ENCODE results near the gene CTSA. TPM values are rescaled to one million over a fixed set of nuclear protein-coding genes. Genes with fewer than 3 reads are reported as not detected.

Gene CTSA
- total RNA-seq, 4 donors from 2014 or later, result 79.1 to 164 (median 109) TPM

- TF ChIP-seq, protein P1, sequence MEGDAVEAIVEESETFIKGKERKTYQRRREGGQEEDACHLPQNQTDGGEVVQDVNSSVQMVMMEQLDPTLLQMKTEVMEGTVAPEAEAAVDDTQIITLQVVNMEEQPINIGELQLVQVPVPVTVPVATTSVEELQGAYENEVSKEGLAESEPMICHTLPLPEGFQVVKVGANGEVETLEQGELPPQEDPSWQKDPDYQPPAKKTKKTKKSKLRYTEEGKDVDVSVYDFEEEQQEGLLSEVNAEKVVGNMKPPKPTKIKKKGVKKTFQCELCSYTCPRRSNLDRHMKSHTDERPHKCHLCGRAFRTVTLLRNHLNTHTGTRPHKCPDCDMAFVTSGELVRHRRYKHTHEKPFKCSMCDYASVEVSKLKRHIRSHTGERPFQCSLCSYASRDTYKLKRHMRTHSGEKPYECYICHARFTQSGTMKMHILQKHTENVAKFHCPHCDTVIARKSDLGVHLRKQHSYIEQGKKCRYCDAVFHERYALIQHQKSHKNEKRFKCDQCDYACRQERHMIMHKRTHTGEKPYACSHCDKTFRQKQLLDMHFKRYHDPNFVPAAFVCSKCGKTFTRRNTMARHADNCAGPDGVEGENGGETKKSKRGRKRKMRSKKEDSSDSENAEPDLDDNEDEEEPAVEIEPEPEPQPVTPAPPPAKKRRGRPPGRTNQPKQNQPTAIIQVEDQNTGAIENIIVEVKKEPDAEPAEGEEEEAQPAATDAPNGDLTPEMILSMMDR (IDR thresholded peaks at IDR 0.05; ENCODE audit: low read depth), result no peak
Measured at GRCh38 chr20:45919542-45920399, 28.6 kb downstream of the CTSA start.

- TF ChIP-seq, protein P1 (IDR thresholded peaks at IDR 0.05; ENCODE audit: low read depth), result no peak
Measured at GRCh38 chr20:45920462-45921336, 29.6 kb downstream of the CTSA start.

DNA sequence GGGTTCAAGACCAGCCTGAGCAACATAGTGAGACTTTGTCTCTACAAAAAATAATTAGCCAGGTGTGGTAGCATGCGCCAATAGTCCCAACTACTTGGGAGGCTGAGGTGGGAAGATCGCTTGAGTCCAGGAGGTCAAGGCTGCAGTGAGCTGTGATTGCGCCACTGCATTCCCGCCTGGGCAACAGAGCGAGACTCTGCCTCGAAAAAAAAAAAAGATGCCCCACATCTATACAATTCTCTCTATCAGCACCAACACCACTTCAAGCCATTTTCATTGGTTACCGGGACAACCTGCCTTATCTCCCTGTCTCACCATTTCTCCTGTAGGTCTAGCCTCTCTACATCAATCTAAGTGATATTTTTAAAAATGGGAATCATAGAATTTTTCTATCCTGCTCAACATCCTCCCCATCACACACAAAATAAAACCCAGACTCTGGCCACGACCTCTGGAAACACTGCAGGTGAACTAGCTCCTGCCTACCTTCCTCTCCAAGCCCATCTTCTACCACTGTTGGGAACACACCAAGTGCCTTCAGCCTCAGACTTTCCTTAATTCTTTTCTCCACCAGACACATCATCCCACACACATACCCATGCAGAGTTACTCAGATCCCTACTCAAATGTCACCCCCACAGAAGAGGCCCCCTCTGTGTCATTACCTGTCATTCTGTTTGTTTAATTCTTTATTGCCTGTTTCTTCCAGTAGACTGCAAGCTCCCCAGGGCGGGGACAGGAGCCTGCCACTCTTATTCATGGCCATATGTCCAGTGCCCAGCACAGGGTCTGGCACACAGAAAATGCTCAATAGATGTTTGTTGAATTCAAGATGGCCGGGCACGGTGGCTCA lies 30.4 kb downstream of the CTSA start:
- TF ChIP-seq, protein P1 (IDR thresholded peaks at IDR 0.05; ENCODE audit: low read depth), result no peak

- TF ChIP-seq, protein P1 (IDR thresholded peaks at IDR 0.05; ENCODE audit: low read depth), result no peak
Measured at GRCh38 chr20:45924391-45925261, 33.5 kb downstream of the CTSA start.

DNA sequence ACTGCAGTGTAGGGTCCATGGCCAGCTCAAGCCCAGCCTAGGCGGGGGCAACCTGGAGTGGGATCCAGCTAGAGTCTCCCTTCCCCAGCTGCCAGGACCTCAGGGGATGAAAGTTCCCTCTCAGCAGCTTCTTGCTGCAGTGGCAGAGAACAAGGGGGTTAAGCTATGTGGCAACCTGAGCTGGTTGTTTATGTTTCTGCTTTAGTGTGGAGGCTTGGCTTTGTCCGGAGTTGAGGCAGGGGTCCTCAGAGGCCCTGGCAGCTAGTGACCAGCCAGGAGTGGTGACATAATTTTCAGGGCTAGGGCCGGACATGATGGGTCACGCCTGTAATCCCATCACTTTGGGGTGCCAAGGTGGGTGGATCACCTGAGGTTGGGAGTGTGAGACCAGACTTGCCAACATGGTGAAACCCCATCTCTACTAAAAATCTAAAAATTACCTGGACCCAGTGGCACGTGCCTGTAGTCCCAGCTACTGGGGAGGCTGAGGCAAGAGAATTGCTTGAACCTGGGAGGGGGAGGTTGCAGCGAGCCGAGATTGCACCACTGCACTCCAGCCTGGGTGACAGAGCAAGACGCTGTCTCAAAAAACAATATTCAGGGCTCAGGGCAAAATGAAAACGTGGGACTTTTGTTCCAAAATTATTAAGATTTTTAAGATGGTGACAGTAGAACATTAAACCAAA lies 34.8 kb downstream of the CTSA start:
- TF ChIP-seq, protein P1 (IDR thresholded peaks at IDR 0.05; ENCODE audit: low read depth), result no peak

DNA sequence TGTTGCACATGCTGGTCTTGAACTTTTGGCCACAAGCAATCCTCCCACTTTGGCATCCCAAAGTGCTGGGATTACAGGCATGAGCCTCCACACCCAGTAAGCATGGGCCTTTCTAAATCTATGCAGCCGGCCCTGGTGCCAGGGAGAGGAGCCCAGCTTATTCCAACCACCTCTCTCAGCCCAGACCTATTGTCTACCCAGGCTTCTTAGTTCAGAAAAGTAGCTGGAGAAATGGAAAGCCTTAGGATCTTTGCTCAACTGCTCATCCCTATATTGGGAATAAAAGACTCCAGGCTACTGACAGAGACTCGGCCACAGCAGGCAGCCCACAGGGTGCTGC lies 35.6 kb downstream of the CTSA start:
- TF ChIP-seq, protein P1 (IDR thresholded peaks at IDR 0.05; ENCODE audit: low read depth), result no peak
